Colonic mucosa (tissue), 4 donors: ENCODE measurements around the gene TMEM86B. TPM values are rescaled to one million over a fixed set of nuclear protein-coding genes. Genes with fewer than 3 reads are reported as not detected.

Experiments
- DNase-seq: peaks from one replicate; pipeline ENCODE4 v3.0.0-alpha.2; 2020
- H3K27ac ChIP-seq: fragments of 200-600 bp; one replicate; pipeline ENCODE4 v1.8.0; 2021
- H3K27me3 ChIP-seq: fragments of 200-600 bp; one replicate; pipeline ENCODE4 v1.8.0; 2021
- H3K36me3 ChIP-seq: fragments of 200-600 bp; one replicate; pipeline ENCODE4 v1.8.0; 2021
- H3K4me1 ChIP-seq: fragments of 200-600 bp; one replicate; pipeline ENCODE4 v1.8.0; 2021; ENCODE audit warnings: mild to moderate bottlenecking
- H3K4me3 ChIP-seq: fragments of 200-600 bp; one replicate; pipeline ENCODE4 v1.8.0; 2021
- H3K9ac ChIP-seq, 2 donors: one replicate each; pipeline ENCODE4 v1.7.0; 2013; ENCODE audit warnings: control low read depth in 2 of 2, low read depth in 2 of 2, low read length in 2 of 2
- H3K9me3 ChIP-seq: fragments of 200-600 bp; one replicate; pipeline ENCODE4 v1.8.0; 2021
- intact Hi-C: fragments of 100-400 bp; cut with DNase I; formaldehyde crosslinking; loops from one replicate; pipeline ENCODE4 v1.14.1; 2022
- total RNA-seq, 2 donors: library from RNA; stranded (reverse); fragmentation: NEBNext Ultra II Directional in 1 of 2; extraction: Animal tissue kit (Norgen Biotek cat#: 25700) in 1 of 2; gene quantifications; one replicate each; pipeline ENCODE4 v1.2.1, GENCODE V29; 2021
- TF ChIP-seq, protein P1 (sequence below): fragments of 200-600 bp; IDR thresholded peaks from one replicate; pipeline ENCODE4 v1.8.0; 2022; ENCODE audit warnings: antibody characterized with exemption, mild to moderate bottlenecking
- donor health status: healthy.
- donor health status: DM: no; HTN: no; CAD: no.
- donor health status: DM: no; HTN: no; CAD: no.

Gene TMEM86B
- total RNA-seq, 2 donors from 2014 or later = 2.1 to 5.3 TPM

DNA sequence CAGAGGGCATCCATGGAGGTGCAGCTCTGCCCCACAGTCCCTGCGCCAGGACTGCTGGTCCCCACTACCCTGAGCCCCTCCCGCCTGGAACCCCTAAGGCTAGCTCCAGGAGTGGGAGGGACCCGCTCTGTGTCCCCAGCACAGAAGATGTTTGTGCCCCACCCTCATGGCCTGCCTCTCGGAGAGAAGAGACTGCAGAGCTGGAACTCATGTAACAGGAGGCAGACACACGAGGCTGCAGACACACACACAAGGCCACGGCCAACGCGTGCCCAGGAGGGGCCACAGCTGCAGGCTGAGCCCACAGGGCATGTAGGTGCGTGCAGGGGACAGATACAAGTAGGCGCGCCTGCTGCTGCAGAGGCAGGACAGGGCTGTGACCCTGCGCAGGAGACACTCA is 10.4 kb upstream of the TMEM86B start:
- H3K4me1 ChIP-seq = no peaks in the 10 kb centered on the region
- no peaks in the 10 kb centered on the region for H3K27me3 ChIP-seq
- TF ChIP-seq, protein P1, sequence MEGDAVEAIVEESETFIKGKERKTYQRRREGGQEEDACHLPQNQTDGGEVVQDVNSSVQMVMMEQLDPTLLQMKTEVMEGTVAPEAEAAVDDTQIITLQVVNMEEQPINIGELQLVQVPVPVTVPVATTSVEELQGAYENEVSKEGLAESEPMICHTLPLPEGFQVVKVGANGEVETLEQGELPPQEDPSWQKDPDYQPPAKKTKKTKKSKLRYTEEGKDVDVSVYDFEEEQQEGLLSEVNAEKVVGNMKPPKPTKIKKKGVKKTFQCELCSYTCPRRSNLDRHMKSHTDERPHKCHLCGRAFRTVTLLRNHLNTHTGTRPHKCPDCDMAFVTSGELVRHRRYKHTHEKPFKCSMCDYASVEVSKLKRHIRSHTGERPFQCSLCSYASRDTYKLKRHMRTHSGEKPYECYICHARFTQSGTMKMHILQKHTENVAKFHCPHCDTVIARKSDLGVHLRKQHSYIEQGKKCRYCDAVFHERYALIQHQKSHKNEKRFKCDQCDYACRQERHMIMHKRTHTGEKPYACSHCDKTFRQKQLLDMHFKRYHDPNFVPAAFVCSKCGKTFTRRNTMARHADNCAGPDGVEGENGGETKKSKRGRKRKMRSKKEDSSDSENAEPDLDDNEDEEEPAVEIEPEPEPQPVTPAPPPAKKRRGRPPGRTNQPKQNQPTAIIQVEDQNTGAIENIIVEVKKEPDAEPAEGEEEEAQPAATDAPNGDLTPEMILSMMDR = no peak
- intact Hi-C loops = no loop called here
- H3K36me3 ChIP-seq = peaks cover 45% of the 10 kb centered on the region
- H3K4me3 ChIP-seq = no peak overlapping the region
- no peak overlapping the region for H3K27ac ChIP-seq
- no peaks in the 10 kb centered on the region for H3K9me3 ChIP-seq
- no peak for DNase-seq
- no peak overlapping the region for H3K9ac ChIP-seq

DNA sequence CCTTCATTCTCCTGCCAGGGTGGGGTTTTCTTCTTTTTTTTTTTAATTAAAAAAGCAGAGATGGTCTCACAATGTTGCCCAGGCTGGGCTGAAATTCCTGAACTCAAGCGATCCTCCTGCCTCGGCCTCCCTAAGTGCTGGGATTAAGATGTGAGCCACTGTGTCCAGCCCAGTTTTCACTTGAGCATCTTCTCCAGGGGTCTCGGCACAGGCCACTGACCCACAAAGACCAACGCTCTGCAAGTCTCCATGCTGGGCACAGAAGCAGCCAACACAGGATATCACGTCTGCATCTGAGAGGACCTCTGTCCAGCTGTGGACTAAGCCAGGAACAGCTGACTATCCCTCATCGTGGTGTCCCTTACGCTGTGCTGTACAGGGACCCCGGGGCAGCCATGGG is 9.5 kb upstream of the TMEM86B start:
- no peak overlapping the region for H3K4me3 ChIP-seq
- intact Hi-C loops = no loop called here
- H3K27me3 ChIP-seq = no peaks in the 10 kb centered on the region
- H3K4me1 ChIP-seq = no peaks in the 10 kb centered on the region
- peaks cover 45% of the 10 kb centered on the region for H3K36me3 ChIP-seq
- TF ChIP-seq, protein P1 = no peak
- H3K27ac ChIP-seq = no peak overlapping the region
- DNase-seq = no peak
- H3K9ac ChIP-seq = no peak overlapping the region
- no peaks in the 10 kb centered on the region for H3K9me3 ChIP-seq

DNA sequence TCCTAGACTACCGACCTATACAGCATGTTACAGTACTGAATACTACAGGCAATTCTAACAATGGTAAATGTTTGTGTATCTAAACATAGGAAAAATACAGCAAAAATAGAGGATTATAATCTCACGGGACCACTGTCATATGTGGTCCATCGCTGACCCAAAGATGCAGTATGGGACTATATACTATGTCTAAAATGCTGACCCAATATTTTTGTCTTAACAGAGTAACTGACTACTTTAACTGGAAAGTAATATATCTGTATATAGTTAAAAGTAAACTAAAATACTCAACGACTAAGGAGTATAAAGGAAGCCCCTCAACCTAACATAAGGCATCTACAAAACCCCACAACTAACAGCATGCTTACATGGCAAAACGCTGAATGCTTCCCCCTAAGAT is 4.4 kb upstream of the TMEM86B start:
- H3K4me3 ChIP-seq = no peak overlapping the region
- peaks cover 28% of the 10 kb centered on the region for H3K36me3 ChIP-seq
- no peak overlapping the region for H3K27ac ChIP-seq
- H3K9me3 ChIP-seq = no peaks in the 10 kb centered on the region
- no peak for DNase-seq
- TF ChIP-seq, protein P1 = no peak
- no peaks in the 10 kb centered on the region for H3K4me1 ChIP-seq
- intact Hi-C loops = no loop called here
- H3K9ac ChIP-seq = no peak overlapping the region
- H3K27me3 ChIP-seq = no peaks in the 10 kb centered on the region

DNA sequence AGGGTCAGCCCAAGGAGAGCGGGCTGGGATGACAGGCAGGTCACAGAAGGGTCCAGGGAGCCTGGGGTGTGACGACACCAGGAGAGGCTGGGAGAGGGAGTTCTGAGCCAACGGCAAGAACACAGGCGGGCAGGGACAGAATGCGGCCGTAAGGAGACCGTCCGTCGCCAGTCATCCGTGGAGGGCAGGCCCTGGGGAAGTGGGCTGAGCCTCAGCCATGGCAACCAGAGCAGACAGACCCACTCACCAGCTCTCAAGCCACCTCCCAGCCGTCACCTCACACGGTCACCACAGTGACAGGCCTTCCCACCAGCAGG is 3.7 kb upstream of the TMEM86B start:
- Histone ChIP-seq H3K27ac (no peak overlapping the region), H3K4me1 (no peaks in the 10 kb centered on the region), H3K27me3 (no peaks in the 10 kb centered on the region), H3K4me3 (no peak overlapping the region), H3K9ac (no peak overlapping the region), H3K36me3 (peaks cover 24% of the 10 kb centered on the region), H3K9me3 (no peaks in the 10 kb centered on the region)
- intact Hi-C loops = no loop called here
- TF ChIP-seq, protein P1 = no peak
- no peak for DNase-seq

DNA sequence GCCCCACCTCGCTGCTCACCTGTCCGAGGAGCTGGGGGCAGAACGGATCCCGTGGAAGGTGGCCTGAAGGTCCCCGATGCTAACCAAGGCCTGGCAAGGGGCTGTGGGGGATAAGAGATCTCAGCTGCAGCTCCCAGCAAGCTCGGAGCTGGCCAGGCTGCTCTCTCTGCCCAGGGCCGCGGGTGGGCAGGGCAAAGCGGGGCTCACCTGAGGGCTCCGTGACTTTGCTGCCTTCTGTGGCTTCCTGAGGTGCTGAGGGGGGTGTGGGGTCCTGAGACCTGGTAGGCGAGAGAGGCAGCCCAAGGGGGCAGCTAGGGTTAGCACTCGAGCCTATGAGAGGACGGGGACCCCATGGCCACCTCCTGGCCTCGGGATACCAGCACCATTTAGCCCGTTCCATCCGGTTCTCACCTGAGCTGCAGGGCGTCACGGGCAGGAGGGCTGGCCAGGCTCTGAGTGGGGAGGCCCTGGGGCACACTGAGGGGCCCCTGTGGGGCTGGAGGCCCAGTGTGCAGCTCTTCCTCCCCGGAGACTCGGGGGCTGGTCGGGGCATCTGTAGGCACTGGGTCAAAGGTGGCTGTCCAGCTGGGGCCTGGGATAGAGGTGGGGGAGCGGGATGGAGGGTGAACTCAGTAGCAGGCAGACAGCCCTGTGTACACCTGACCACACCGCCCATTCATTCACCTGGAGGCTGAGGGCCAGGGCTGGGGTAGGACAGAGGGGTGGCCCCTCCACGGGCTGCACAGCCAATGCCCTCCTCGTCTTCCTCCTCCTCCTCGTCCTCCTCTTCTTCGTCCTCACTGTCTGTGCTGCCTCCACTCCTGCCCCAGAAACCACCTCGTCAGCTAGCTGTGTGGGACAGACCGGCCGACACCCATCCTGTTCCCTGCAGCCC is 3.1 kb upstream of the TMEM86B start:
- H3K27me3 ChIP-seq = no peaks in the 10 kb centered on the region
- H3K27ac ChIP-seq = no peak overlapping the region
- H3K4me3 ChIP-seq = no peak overlapping the region
- intact Hi-C loops = no loop called here
- H3K9me3 ChIP-seq = no peaks in the 10 kb centered on the region
- DNase-seq = no peak
- H3K9ac ChIP-seq = no peak overlapping the region
- TF ChIP-seq, protein P1 = no peak
- H3K36me3 ChIP-seq = peaks cover 22% of the 10 kb centered on the region
- no peaks in the 10 kb centered on the region for H3K4me1 ChIP-seq
